Right renal pelvis (tissue), 4 donors: ENCODE measurements around the gene STARD10. TPM values are rescaled to one million over a fixed set of nuclear protein-coding genes. Genes with fewer than 3 reads are reported as not detected.
A peak's percentile ranks its signal among the peaks of the same experiment; 100 is the strongest.

Experiments
- DNase-seq, 4 donors: peaks; one replicate each; pipeline ENCODE4 v3.0.0-alpha.2; 2013; ENCODE audit warnings: low read depth in 4 of 4, low spot score in 3 of 4, missing footprints in 1 of 4
- polyA plus RNA-seq, 4 donors: library from polyadenylated mRNA; unstranded; fragments of 120-200 nt; gene quantifications; one replicate each; pipeline ENCODE4 v1.2.1, GENCODE V29; 2013; ENCODE audit not compliant: insufficient read length in 4 of 4

The STARD10 gene
- polyA plus RNA-seq, 4 donors: 69.5 to 92.6 (median 79.9) TPM

DNA sequence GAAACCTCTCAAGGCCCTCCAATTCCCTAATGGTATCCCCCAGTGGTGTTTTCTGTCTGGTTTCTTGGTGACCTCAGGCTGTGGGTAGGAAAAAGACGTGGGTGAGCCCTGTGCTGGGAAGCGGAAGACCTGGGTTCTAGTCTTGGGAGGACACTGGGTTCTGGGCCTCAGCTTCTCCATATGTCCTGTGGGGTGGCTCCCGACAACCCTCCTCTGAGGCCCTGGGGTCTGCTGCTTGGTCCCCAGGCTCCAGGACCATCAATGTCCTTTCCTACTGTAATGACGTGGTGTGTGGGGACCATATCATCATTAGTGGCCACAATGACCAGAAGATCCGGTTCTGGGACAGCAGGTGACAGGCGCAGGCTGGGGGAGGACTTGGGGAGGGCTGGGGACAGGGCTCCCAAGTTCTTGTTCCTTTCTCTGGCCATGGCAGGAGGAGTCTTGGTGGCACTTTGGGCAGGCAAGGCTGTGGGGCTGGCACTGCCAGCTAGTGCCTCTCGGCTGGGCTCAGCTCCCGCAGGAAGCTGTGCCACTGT, 33.2 kb upstream of the STARD10 start:
- DNase-seq: no peak

DNA sequence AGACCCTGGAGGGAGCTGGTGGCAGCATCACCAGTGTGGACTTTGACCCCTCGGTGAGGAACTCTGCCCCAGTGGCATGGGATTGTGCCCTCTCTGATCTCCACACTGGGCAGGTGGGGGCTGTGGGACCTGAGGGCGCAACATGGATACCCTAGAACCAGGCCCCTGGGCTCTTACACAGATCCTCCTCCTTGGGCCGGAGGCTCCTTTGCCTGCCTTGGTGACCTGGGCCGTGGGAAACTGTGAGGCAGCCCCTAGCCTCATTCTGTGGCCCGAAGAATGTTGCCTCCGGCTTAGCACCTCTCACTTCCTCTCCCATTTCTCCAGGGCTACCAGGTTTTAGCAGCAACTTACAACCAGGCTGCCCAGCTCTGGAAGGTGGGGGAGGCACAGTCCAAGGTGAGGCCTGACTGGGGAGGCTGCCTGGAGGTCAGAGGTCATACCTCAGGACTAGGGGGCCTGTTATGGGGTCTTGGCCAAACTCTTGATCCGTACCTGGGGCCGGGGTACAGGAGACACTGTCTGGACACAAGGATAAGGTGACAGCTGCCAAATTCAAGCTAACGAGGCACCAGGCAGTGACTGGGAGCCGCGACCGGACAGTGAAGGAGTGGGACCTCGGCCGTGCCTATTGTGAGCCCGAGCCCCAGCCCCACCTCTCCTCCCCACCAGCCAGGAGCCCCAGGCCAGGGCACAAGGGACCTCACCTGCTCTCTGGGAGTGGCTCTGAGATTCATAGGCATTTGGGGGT, 32.5 kb upstream of the STARD10 start:
- no peak for DNase-seq

DNA sequence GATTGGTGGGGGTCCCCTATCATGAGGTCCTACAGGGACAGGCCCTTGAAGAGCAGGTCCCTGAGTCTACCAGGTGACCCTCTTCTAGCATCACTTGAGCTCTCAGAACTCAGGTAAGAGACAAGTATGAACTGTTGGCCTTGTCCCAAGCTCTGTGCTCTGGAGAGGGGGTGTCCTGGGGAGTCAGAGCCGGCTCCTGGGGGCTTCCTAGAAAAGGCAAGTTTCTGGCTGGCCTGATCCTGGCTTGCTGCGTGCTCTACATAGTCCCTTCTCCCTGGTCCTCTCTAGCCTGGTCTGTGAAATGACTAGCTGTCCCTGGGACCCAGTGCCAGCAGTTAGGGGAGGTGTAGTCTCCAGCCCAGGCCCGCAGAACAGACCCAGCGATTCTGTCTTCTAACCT, 31.8 kb upstream of the STARD10 start:
- DNase-seq: no peak

DNA sequence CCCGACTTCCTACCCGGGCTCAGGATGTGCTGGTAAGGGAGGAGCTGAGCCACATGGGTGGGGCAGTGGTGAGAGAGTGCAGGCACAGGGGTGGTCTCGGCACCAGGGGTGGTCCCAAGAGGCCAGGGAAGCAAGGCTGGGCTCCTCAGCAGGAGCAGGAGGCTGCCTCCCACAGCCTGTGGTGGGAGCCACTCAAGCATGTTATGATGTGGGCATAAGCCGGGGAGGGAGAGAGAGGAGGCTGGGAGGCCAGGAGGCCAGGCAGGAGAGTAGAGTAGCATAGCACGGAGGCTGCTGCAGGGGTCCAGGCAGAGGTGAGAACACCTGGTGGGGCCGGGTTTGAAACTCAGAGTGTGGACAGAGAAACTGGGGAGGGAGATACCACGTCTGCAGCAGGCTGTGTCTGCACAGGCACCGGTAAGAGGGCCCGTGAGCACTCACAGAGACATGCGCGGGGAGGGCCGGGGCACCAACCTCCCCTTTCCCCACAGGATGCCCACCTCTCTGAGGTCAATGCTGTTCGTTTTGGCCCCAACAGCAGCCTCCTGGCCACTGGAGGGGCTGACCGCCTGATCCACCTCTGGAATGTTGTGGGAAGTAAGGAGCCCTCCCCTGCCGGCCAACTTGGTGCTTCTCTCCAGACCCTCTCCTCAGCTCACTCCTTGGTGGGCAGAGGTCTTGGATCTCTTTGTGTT, 31.1 kb upstream of the STARD10 start:
- DNase-seq: no peak

DNA sequence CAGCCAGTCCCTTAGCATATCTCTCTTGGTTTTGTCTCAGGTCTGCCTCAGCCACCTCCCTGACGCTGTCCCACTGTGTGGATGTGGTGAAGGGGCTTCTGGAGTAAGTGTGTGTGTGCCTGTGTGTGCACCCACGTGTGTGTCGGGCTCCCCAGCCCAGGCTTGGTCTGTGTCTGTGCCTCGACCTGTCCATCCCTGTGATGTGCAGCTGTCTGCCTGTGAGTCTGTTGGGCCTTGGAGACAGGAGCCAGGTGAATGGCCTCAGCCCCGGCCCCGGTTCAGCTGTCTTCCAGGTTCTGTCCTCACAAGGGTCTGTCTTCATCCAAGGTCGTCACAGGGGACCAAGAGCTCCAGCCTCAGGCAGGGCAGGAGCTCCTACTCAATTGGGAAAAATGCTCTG, 30.2 kb upstream of the STARD10 start:
- DNase-seq: no peak

DNA sequence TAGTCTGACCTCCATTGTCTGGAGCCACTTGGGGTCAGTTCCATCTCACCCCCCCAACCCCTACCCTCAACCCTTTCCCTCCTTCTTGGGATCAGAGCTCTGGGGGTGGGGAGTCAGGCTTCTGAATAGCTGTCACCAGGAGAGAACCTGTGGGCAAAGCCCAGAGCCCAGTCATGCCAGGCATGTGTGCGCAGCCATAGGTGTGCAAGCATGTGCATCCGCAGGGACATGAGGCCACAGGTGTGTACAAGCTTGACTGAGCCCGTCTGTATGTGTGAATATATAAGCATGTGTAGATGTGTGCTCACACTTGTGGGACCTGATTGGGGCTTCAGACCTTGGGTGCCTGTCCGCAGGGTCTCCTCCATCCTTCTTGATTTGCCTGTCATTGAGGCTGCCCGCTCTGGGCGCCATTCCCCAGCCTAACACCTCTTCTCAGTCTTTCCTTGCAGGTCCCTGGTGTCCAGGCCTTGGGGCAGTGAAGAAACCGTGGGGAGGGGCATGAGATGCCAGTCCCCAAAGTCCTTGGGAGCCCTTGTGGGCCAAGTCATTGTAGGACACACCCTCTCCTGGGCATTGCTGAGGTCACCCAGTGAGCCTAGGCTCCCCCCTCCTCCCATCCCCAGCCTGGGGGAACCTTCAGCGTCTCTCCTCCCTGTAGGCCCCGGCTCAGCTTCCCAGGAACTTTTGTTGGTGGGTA, 29.4 kb upstream of the STARD10 start:
- DNase-seq: no peak

DNA sequence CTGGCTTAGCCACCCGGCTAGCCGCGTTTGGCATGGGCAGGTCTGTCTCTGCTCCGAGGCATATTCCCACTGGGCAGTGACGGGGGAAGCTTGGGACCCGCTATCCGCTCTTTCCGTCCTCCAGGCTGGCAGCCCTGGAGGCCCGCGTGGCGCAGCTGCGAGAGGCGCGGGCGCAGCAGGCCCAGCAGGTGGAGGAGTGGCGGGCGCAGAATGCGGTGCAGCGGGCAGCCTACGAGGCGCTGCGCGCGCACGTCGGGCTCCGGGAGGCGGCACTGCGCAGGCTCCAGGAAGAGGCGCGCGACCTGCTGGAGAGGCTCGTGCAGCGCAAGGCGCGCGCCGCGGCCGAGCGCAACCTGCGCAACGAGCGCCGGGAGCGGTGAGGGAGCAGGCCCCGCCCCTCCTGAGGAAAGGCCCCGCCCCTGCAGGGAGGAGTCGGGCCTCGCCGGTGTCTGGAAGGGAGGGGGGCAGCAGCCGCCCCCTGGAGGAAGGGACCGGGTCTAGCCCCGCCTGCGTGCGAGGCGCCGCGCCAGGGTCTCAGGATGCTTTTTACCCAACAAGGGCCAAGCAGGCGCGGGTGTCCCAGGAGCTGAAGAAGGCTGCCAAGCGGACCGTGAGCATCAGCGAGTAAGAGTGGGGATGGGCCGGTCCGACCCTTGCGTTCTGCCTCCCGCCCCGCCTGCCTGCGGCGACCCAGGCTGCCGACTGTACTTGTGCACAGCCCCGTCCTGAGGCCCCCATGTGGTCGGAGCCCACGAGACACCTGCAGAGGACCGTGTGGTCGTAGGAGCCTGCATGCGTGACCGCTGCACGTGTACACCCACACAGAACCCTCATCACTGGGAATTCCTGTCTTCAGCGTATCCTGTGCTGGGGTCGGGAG, 28.3 kb upstream of the STARD10 start:
- DNase-seq: peak; percentile 86 to 92 (median 87)

DNA sequence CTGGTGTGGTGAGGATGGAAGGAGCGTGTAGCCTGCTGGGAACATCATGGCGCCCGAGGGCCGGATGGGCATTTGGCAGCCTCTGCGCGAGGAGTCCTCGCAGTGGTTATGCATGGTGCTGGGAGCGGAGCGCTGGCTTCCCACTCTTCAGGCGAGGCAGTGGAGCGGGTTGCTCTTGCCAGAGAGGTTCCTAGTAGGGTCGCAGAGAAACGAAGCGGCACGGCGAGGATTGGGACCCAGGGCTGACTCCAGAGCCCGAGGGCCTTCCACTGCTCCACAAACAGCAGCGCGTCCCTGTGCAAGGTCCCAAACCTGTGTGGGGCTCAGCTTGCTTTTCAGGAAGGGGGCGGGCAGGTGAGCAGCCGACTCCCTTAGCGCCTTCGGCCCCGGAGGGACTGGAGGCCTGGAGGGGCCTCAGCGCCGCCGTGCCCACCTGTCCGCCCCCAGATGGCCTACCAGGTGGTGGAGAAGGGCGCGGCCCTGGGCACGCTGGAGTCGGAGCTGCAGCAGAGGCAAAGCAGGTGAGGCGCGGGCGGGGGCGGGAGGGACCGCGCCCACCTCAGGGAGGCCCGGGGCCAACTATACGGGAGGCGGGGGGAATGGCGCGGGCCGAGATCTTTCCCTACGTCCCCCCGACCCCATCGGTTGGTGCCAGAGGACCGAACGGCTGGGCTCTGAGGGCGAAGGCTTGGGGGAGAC, 27.5 kb upstream of the STARD10 start:
- no peak for DNase-seq

DNA sequence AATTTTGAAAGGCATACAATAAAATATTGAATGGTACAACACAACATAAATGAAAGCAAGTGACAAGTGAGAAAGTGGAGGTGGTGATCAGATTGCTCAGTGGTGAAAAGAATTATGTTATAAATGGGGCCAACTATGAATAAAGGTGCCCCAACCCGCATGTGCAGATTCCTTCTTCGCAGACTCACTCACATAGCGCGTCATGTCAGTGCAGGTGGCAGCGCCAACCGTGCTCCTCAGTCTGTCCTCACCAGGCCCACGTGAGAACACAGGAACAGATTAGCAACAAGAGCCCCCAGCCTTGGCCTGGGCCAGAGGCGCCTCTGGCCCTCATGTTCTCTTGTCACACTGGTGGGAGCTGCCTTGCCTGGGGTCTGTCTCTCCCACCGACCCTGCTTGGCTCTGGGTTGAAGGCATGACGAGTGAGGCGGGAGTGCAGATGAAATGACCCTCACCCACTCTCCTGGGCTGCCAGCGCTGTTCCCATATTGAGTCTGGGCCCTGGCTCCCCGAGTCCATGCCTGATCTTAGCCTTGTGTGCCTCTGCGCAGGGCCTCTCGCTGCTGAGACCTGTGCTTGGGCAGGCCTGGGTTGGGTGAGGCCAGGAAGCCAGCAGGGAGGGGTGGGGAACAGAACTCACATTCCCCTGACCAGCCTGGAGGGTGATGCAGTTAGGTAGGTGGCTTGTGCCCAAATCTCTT, 26.7 kb upstream of the STARD10 start:
- DNase-seq: no peak

DNA sequence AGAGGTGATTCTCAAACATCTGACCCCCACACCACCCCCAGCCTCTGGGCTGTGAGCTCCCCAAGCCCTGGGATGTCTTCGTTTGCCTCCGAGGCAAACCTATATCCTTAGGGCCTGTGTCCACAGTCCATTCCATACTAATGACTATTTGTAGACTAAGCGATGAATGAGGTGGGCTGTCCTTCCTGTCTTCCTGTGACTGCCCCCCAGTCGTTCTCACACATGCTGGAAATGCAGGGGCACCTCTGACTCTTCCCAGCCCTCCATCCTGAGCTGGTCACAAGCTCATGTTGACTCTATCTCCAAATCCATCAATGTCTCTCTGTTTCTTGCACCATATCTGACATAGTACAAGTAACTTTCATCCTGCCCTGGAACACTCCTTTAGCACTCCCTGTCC, 25.1 kb upstream of the STARD10 start:
- DNase-seq: no peak

DNA sequence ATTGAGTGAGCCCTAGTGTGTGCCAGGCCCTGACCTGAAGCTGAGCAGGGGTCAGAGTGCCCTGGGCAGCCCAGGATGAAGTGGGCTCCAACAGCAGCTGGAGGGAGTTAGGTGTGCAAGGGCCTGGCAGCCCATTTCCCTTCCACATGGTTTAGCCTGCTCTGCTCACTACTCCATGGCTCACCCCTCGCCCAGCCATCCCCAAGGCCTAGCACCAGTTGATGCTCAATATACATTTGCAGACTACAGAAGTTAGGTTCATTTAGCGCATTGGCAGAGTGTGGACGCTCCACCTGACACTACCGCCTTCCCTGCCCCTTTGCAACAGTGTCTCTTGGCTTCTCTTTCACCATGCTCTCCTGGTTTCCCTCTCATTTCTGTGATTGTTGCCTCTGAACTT, 24.1 kb upstream of the STARD10 start:
- no peak for DNase-seq

DNA sequence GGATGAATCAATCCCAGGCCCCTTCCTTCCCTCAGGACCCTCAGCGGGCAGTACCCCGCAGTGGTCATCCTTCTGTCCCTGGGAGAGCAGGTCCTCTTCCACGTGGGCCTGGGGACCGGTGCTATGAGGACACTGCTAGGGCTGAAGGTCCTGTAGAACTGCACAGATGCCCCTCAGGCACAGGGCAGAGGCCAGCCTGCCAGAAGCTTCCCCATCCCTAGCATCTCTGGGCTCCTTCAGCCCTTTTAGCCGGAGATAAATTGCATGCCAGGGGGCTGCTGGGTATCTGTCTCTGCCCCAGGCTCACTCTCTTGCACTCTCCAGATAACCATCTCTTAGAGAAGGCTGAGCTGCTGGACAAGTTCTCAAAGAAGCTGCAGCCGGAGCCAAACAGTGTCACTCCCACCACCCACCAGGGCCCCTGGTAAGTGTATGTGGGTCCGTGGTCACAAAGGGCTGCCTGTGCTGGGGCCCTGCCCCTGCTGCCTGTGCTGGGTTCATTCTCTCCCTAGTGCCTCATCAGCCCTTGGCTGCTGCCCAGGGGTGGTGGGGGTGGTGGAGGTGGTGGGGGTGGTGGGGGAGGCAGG, 22.6 kb upstream of the STARD10 start:
- no peak for DNase-seq

DNA sequence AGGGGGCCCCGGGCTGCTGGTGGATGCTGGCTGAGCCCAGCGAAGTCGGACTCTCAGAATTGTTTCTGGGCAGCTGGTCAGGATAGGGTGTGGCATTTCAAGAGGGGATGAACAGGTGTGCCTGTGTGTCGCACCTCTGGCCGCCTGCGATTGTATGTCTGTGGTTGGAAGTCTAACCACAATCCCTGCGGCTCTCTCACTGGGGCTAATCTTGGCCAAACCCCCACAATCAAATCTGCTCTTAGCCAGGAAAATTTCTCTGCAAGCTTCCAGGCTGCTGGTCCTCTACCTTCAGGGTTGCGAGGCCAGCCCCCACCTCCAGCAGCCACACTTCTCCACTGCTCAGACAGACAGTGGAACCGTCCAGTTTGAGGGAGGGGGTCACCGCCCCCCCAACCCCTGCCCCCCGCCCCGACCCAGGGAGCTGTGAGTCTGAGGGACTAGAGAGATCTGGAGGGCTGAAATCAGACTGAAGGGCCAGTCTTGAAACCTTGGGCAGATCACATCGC, 21.3 kb upstream of the STARD10 start:
- no peak for DNase-seq

DNA sequence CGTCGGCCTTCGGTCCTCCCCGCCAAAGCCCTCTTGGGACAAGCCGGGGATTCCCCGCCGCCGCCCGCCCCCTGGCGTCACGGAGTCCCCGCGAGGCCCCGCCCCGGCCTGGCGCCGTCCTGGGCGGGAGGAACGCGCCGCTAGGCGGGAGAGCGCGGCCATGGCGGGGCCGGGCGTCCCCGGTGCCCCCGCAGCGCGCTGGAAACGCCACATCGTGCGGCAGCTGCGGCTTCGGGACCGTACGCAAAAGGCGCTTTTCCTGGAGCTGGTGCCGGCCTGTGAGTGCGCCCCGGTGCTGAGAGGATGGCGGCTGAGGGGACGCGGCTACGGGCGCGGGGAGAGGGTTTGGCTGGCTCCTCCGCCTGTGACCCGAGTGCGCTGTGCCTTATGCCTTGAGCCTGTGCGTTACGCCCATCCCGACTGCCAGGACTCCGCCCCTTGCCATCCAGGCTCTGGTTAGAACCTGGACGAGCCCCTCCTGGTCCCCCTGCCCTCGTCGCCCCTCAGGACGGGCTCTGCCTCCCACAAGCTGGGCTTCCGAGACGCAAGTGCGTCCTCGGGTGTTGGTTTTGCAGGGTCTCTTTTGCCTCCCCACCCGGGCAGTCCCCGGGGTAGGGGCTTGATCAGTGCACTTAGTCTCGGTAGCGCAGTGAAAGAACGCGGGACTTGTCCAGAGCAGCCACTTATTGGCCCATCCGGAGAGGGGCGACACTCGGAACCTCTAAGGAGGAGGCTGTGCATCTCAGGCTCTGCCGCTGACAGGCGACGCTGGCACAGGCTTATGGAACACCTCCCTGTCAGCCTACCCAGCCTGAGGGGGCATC, 20.7 kb upstream of the STARD10 start, which contains the start of gene ATG16L2:
ATG16L2 (plus strand) TSS at position 126 of the 824 bp plus-strand sequence; CDS start at position 161, 35 bp downstream.
- peak in 2 of 4 donors; percentile 79 to 80 for DNase-seq

DNA sequence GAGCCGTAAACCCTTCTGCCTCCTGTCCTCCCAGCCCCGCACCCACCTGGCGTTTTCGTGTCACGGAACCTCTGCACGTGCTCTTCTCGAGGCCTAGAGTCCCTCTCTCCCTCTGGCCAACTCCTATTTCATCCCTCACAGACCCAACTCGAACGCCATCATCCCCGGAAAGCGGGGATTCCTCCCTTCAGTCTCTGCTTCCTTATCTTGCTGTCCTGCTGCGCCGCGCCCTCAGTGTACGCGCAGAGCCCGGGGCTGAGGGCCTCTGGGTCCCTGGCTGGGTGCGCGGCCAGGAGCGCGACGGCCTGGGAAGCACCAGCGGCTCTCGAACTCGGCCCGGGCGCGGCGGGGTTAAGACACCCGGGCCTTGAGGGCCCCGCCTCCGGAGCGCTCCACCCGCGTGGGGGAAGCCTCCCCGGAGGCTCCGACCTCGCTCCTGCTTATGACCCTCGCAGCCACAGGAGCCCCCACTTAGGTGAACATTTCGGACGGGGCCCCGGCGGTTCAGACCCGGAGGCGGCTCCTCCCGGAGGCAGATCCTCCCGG, 20.0 kb upstream of the STARD10 start:
- DNase-seq: peak in 2 of 4 donors; percentile 67 to 84

DNA sequence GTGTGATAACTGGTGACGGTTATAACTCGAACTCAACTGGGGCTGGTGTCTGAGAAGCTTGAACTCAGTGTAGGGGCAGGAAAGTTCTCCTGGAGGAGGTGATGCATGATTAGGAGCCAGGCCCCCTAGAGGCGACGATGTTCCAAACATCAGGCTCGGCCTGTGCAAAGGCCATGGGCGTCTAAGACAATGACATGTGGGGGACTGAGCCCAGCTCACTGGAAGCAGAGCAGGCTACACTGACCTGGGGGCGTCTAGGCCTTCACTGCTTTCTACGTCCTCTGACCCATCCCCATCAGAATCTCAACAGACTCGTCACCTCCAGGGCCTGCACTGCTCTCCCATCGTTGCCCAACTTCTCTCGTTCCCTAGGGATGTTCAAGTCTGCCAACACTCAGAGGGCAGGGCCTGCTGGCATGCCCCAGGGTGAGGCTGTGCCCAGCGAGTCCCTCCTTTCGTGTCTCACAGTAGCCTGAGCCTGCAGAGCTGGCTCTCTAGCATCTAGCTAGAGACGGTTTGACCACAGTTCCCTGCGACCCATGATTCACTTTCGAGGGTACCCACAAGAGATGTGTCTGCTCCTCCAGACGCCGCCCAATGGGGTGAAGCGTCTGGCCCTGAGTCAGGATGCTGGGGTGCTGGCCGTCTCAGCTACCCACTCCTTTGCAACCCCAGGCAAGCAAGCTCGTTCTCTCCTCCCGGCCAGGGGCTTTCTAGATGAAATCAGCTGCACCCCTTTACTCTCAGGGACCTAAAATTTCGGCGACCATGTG, 19.3 kb upstream of the STARD10 start:
- no peak for DNase-seq

DNA sequence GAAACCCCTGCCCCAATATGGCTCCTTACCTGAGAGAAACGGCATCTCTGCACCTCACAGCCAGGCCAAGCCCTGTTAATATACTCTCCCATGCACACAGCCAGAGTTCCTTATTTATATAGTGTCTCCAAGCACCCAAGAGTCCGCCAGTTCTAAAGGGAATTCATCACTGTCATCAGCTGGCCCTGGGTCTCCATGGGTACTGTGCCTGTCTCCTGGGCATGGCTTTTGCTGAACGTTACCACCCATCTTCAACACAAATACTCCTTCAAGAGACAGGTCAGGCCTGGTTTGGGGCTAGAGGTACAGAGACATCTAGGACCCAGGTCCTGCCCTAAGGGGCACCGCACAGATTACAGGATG, 18.7 kb upstream of the STARD10 start:
- DNase-seq: no peak
